Stimulated activated CD4-positive, alpha-beta T cell treated with anti-CD3 and anti-CD28 coated beads, Interleukin-2, amount 100 ng/mL, for 4 hours (primary cell): Measurements from ENCODE around the gene B4GALNT3.

Experiments
- DNase-seq: peaks from one replicate; pipeline ENCODE4 v3.0.0-alpha.2; 2020; ENCODE audit warnings: low read depth

B4GALNT3 gene

GRCh38 chr12:510071-510825 is 50.5 kb downstream of the B4GALNT3 start:
- no peak for DNase-seq

GRCh38 chr12:512933-513332 is 53.2 kb downstream of the B4GALNT3 start:
- DNase-seq, result no peak

GRCh38 chr12:513446-513845 is 53.7 kb downstream of the B4GALNT3 start:
- no peak for DNase-seq

- DNase-seq, result no peak
These were observed 57.8 kb downstream of the B4GALNT3 start for GRCh38 chr12:517538-517937.

- no peak for DNase-seq
These were observed 60.4 kb downstream of the B4GALNT3 start for GRCh38 chr12:520119-520518.

GRCh38 chr12:522692-523378 is 63.1 kb downstream of the B4GALNT3 start:
- DNase-seq, result no peak

- no peak for DNase-seq
These were observed 64.6 kb downstream of the B4GALNT3 start for GRCh38 chr12:524167-524951.

- no peak for DNase-seq
These were observed 66.3 kb downstream of the B4GALNT3 start for GRCh38 chr12:526089-526488.

GRCh38 chr12:527241-527640 is 67.5 kb downstream of the B4GALNT3 start:
- DNase-seq, result no peak

GRCh38 chr12:527729-528128 is 68.0 kb downstream of the B4GALNT3 start:
- no peak for DNase-seq

- DNase-seq, result no peak
These were observed 70.6 kb downstream of the B4GALNT3 start for GRCh38 chr12:530308-530707.

GRCh38 chr12:530821-531220 is 71.1 kb downstream of the B4GALNT3 start:
- no peak for DNase-seq

- no peak for DNase-seq
These were observed 72.3 kb downstream of the B4GALNT3 start for GRCh38 chr12:531951-532585.

GRCh38 chr12:532908-533565 is 73.3 kb downstream of the B4GALNT3 start:
- DNase-seq, result no peak

- DNase-seq, result no peak
These were observed 74.0 kb downstream of the B4GALNT3 start for GRCh38 chr12:533718-534117.

- no peak for DNase-seq
These were observed 74.5 kb downstream of the B4GALNT3 start for GRCh38 chr12:534216-534615.

- DNase-seq, result no peak
These were observed 75.7 kb downstream of the B4GALNT3 start for GRCh38 chr12:535396-535795.

GRCh38 chr12:536751-537245 is 77.1 kb downstream of the B4GALNT3 start:
- no peak for DNase-seq

- no peak for DNase-seq
These were observed 78.0 kb downstream of the B4GALNT3 start for GRCh38 chr12:537772-538171.

- DNase-seq, result peak; percentile 42
These were observed 79.2 kb downstream of the B4GALNT3 start for GRCh38 chr12:538731-539539.
